H1 (cell line): ENCODE data around the gene KLHDC7B. TPM values are rescaled to one million over a fixed set of nuclear protein-coding genes. Genes with fewer than 3 reads are reported as not detected.

Experiments
- CTCF ChIA-PET: fragments of 300-600 bp; sonication (Branson Sonifier 250); formaldehyde crosslinking; loops from one replicate; lab custom pipeline; 2021; ENCODE audit not compliant: partially characterized antibody; lab: Charles Lee
- POLR2A ChIA-PET: fragments of 300-600 bp; sonication (Branson Sonifier 250); formaldehyde crosslinking; loops from one replicate; lab custom pipeline; 2021; ENCODE audit warnings: inconsistent platforms; ENCODE audit not compliant: partially characterized antibody; lab: Charles Lee
- DNase-seq, 2 experiments: peaks; one replicate each; pipeline versions ENCODE4 v3.0.0 to v3.0.0-alpha.2; 2010 to 2022; ENCODE audit warnings: low spot score in 2 of 2, low read depth in 1 of 2, mixed read lengths in 1 of 2
- FAIRE-seq: peaks from 2 replicates; lab custom pipeline; 2011; peaks lifted over from hg19 to GRCh38; lab: Jason Lieb, UNC
- H2AFZ ChIP-seq: 2 replicates; pipeline ENCODE4 v1.8.1; 2012; ENCODE audit warnings: low read length, inconsistent platforms
- H2AK5ac ChIP-seq: 2 replicates; pipeline ENCODE4 v1.6.1; 2013; ENCODE audit warnings: low read depth, low read length
- H2BK120ac ChIP-seq: replicated peaks from 2 replicates; pipeline ENCODE3; 2013; ENCODE audit warnings: low read depth, low read length, inconsistent platforms
- H2BK12ac ChIP-seq: 2 replicates; pipeline ENCODE4 v1.6.1; 2013; ENCODE audit warnings: low read depth, low read length
- H2BK15ac ChIP-seq: 2 replicates; pipeline ENCODE4 v1.6.1; 2013; ENCODE audit warnings: low read length
- H2BK20ac ChIP-seq: 2 replicates; pipeline ENCODE4 v1.6.1; 2013; ENCODE audit warnings: low read length
- H2BK5ac ChIP-seq: 2 replicates; pipeline ENCODE4 v1.6.1; 2013; ENCODE audit warnings: low read depth, low read length
- H3K14ac ChIP-seq: 2 replicates; pipeline ENCODE4 v1.6.1; 2013; ENCODE audit warnings: inconsistent platforms; ENCODE audit not compliant: insufficient read length
- H3K18ac ChIP-seq: 2 replicates; pipeline ENCODE4 v1.6.1; 2013; ENCODE audit warnings: low read length; ENCODE audit errors: extremely low read depth
- H3K23ac ChIP-seq: 2 replicates; pipeline ENCODE4 v1.6.1; 2013; ENCODE audit warnings: inconsistent platforms; ENCODE audit not compliant: insufficient read length
- H3K23me2 ChIP-seq: 2 replicates; pipeline ENCODE4 v1.6.1; 2013; ENCODE audit warnings: low read depth, low read length
- H3K27ac ChIP-seq: 2 replicates; pipeline ENCODE4 v1.6.1; 2011; ENCODE audit warnings: low read depth, low read length, inconsistent platforms
- H3K27me3 ChIP-seq, 4 experiments: replicated peaks in 1 of 4; 1 replicate in 1 of 4; 2 replicates in 3 of 4; pipeline versions ENCODE4 v1.6.1 to v1.8.1; 2011 to 2013; ENCODE audit warnings: low read length in 3 of 4, mild to moderate bottlenecking in 3 of 4, inconsistent platforms in 2 of 4, mixed read lengths in 2 of 4, moderate library complexity in 1 of 4; ENCODE audit not compliant: control insufficient read depth in 3 of 4, insufficient read depth in 3 of 4; ENCODE audit errors: extremely low read depth in 1 of 4
- H3K36me3 ChIP-seq, 4 experiments: 2 replicates each; pipeline versions ENCODE4 v1.6.1 to v1.8.1; 2011 to 2013; ENCODE audit warnings: mild to moderate bottlenecking in 4 of 4, low read length in 3 of 4, moderate library complexity in 2 of 4, control low read depth in 1 of 4, inconsistent platforms in 1 of 4; ENCODE audit not compliant: insufficient read depth in 4 of 4, control insufficient read depth in 2 of 4
- H3K4ac ChIP-seq: replicated peaks from 2 replicates; pipeline ENCODE3; 2013; ENCODE audit warnings: low read length, low read depth, mixed read lengths, inconsistent platforms; ENCODE audit not compliant: insufficient read length
- H3K4me1 ChIP-seq, 4 experiments: replicated peaks in 1 of 4; 1 replicate in 1 of 4; 2 replicates in 3 of 4; pipeline versions ENCODE4 v1.6.1 to v1.8.1; 2011 to 2013; ENCODE audit warnings: low read length in 3 of 4, inconsistent platforms in 2 of 4, mixed read lengths in 1 of 4; ENCODE audit not compliant: insufficient read depth in 4 of 4, control insufficient read depth in 3 of 4
- H3K4me2 ChIP-seq, 2 experiments: 2 replicates each; pipeline versions ENCODE4 v1.6.1 to v1.8.1; 2011 to 2013; ENCODE audit warnings: low read depth in 2 of 2, low read length in 2 of 2, control low read depth in 1 of 2, inconsistent platforms in 1 of 2, mild to moderate bottlenecking in 1 of 2; ENCODE audit not compliant: insufficient read depth in 1 of 2
- H3K4me3 ChIP-seq, 4 experiments: fragments of 200-600, 300-600 bp in 1 of 4; sonication (generic), shearing (Covaris generic), sonication (Bioruptor Twin) in 1 of 4; 2 replicates each; pipeline versions ENCODE4 v1.5.1 to v1.8.1; 2011 to 2016; ENCODE audit warnings: low read length in 4 of 4, low read depth in 3 of 4, control low read depth in 2 of 4, inconsistent platforms in 2 of 4, mild to moderate bottlenecking in 2 of 4, mixed read lengths in 1 of 4, moderate library complexity in 1 of 4; ENCODE audit not compliant: insufficient read depth in 2 of 4; ENCODE audit errors: extremely low read depth in 1 of 4
- H3K56ac ChIP-seq: replicated peaks from 2 replicates; pipeline ENCODE3; 2013; ENCODE audit warnings: low read depth, mild to moderate bottlenecking, mixed read lengths, low read length, inconsistent platforms; ENCODE audit not compliant: insufficient read length
- H3K79me1 ChIP-seq: 2 replicates; pipeline ENCODE4 v1.6.1; 2013; ENCODE audit warnings: low read depth, low read length, control low read depth
- H3K79me2 ChIP-seq, 2 experiments: 2 replicates each; pipeline versions ENCODE4 v1.6.1 to v1.8.1; 2012 to 2013; ENCODE audit warnings: low read length in 2 of 2, mild to moderate bottlenecking in 2 of 2, inconsistent platforms in 1 of 2; ENCODE audit not compliant: insufficient read depth in 2 of 2, control insufficient read depth in 1 of 2
- H3K9ac ChIP-seq, 4 experiments: replicated peaks in 1 of 4; 1 replicate in 1 of 4; 2 replicates in 3 of 4; pipeline versions ENCODE4 v1.6.1 to v1.8.1; 2011 to 2013; ENCODE audit warnings: low read depth in 3 of 4, low read length in 3 of 4, control low read depth in 2 of 4, mild to moderate bottlenecking in 2 of 4, moderate library complexity in 2 of 4, inconsistent platforms in 1 of 4; ENCODE audit errors: extremely low read depth in 1 of 4
- H3K9me3 ChIP-seq, 2 experiments: 2 replicates each; pipeline versions ENCODE4 v1.6.1 to v1.8.1; 2012 to 2013; ENCODE audit warnings: mild to moderate bottlenecking in 2 of 2, moderate library complexity in 2 of 2, control low read depth in 1 of 2, inconsistent platforms in 1 of 2, low read depth in 1 of 2, low read length in 1 of 2, mixed read lengths in 1 of 2; ENCODE audit not compliant: insufficient read depth in 2 of 2
- H4K20me1 ChIP-seq, 2 experiments: replicated peaks in 1 of 2; 2 replicates each; pipeline versions ENCODE3 to v1.8.1; 2011 to 2013; ENCODE audit warnings: inconsistent platforms in 2 of 2, low read length in 2 of 2, mild to moderate bottlenecking in 1 of 2; ENCODE audit not compliant: insufficient read depth in 2 of 2, control insufficient read depth in 1 of 2
- H4K5ac ChIP-seq: 2 replicates; pipeline ENCODE4 v1.6.1; 2013; ENCODE audit warnings: low read length, low read depth, mixed read lengths, inconsistent platforms; ENCODE audit not compliant: insufficient read length
- H4K8ac ChIP-seq: 2 replicates; pipeline ENCODE4 v1.8.0; 2013; ENCODE audit warnings: mild to moderate bottlenecking, moderate library complexity, low read length, inconsistent platforms; ENCODE audit not compliant: insufficient read depth; ENCODE audit errors: extremely low read depth
- H4K91ac ChIP-seq: replicated peaks from 2 replicates; pipeline ENCODE3; 2013; ENCODE audit warnings: low read length, mixed read lengths, inconsistent platforms; ENCODE audit not compliant: insufficient read length
- CEBPB ChIP-seq: IDR thresholded peaks from 2 replicates; pipeline ENCODE4 v1.6.1; 2012; ENCODE audit warnings: low read depth, low read length
- GABPA ChIP-seq: IDR thresholded peaks from 2 replicates; pipeline ENCODE4 v1.6.1; 2011; ENCODE audit warnings: mild to moderate bottlenecking, low read length, moderate library complexity, borderline replicate concordance; ENCODE audit not compliant: insufficient read depth
- KDM4A ChIP-seq: IDR thresholded peaks from one replicate; pipeline ENCODE4 v1.7.1; 2012; ENCODE audit warnings: low read depth, mild to moderate bottlenecking, moderate library complexity, low read length, inconsistent platforms; ENCODE audit not compliant: severe bottlenecking
- NRF1 ChIP-seq: IDR thresholded peaks from 2 replicates; pipeline ENCODE4 v1.6.1; 2011; ENCODE audit warnings: mild to moderate bottlenecking, low read depth, low read length, improper control_type of control experiment
- POU5F1 ChIP-seq: IDR thresholded peaks from 2 replicates; pipeline ENCODE4 v1.6.1; 2011; ENCODE audit warnings: low read depth, mild to moderate bottlenecking, low read length, moderate library complexity
- RBBP5 ChIP-seq: IDR thresholded peaks from 2 replicates; pipeline ENCODE4 v1.7.1; 2012; ENCODE audit warnings: low read depth, mild to moderate bottlenecking, inconsistent platforms, low read length, moderate library complexity, borderline replicate concordance
- SP1 ChIP-seq: IDR thresholded peaks from 2 replicates; pipeline ENCODE4 v1.6.1; 2011; ENCODE audit warnings: low read depth, low read length
- WGBS, 2 experiments: shearing (Covaris generic) in 1 of 2; methylation state at CpG; one replicate each; pipeline versions ENCODE4 v1.1.6 to v1.1.7; 2013 to 2015; ENCODE audit warnings: low lambda C conversion rate in 2 of 2, mixed read lengths in 2 of 2, inconsistent platforms in 1 of 2, low coverage in 1 of 2, missing lambda C conversion rate in 1 of 2; ENCODE audit not compliant: insufficient replicate concordance in 2 of 2, insufficient coverage in 1 of 2, insufficient read length in 1 of 2; ENCODE audit errors: extremely low coverage in 1 of 2, missing lambda C conversion rate in 1 of 2; 5-methylcytosine and 5-hydroxymethylcytosine counted together
- polyA plus RNA-seq, 7 experiments: library from polyadenylated mRNA; depleted of rRNA in 3 of 7; stranded (reverse) in 5 of 7; unstranded in 2 of 7; fragments of >200 nt in 5 of 7; fragments of 200-250 nt in 2 of 7; gene quantifications; 1 replicate in 5 of 7; 2 replicates in 1 of 7; 4 replicates in 1 of 7; pipeline versions ENCODE4 v1.2.1 to v1.2.3, GENCODE V29; 2011 to 2013; ENCODE audit warnings: missing spikeins in 2 of 7, mixed read lengths in 2 of 7
- total RNA-seq: library from RNA; stranded (reverse); fragmentation: NEBNext Ultra II Directional; extraction: Animal tissue kit (Norgen Biotek cat#: 25700); gene quantifications from 2 replicates; pipeline ENCODE4 v1.2.1, GENCODE V29; 2021
- TF ChIP-seq, protein P1 (sequence below): IDR thresholded peaks from 2 replicates; pipeline ENCODE4 v1.6.1; 2011; ENCODE audit warnings: low read depth, mild to moderate bottlenecking, low read length; ENCODE audit not compliant: insufficient read depth

The KLHDC7B gene
- total and polyA plus RNA-seq, 2 of the 8 experiments (the other 6 are each of a cell fraction or from before 2014, with no cell fraction given), result not detected

GRCh38 chr22:50544746-50545253, 899 bp upstream of the KLHDC7B start:
- Histone ChIP-seq H4K91ac (no peak overlapping the region), H3K23ac (no peak overlapping the region), H3K14ac (no peak overlapping the region), H3K9ac (no peak overlapping the region), H4K5ac (no peak overlapping the region), H3K56ac (no peak overlapping the region), H2BK20ac (0 out of 2 replicates have a peak overlapping the region, but pooled peaks have one; percentile 61), H3K18ac (no peak overlapping the region), H2BK12ac (peak overlapping the region; percentile 17; the same call in 1 of the 2 replicates), H3K4ac (no peak overlapping the region), H2AFZ (no peak overlapping the region), H4K8ac (no peak overlapping the region), H3K4me3 (peak overlapping the region in 2 of 4 experiments; percentile 14 to 35; a peak in 2 of 8 replicates), H2AK5ac (no peak overlapping the region), H3K9me3 (no peaks in the 10 kb centered on the region), H3K27ac (no peak overlapping the region), H2BK15ac (peak overlapping the region; percentile 31; the same call in 1 of the 2 replicates), H3K36me3 (no peaks in the 10 kb centered on the region), H3K27me3 (peaks cover 0 to 13% (median 6%) of the 10 kb centered on the region in 4 experiments; a peak in 5 of 7 replicates), H2BK5ac (no peak overlapping the region), H3K79me1 (no peaks in the 10 kb centered on the region), H3K79me2 (no peaks in the 10 kb centered on the region), H3K4me2 (peak overlapping the region; percentile 13 to 41; a peak in 2 of 4 replicates), H3K23me2 (no peaks in the 10 kb centered on the region), H2BK120ac (no peak overlapping the region), H4K20me1 (no peaks in the 10 kb centered on the region), H3K4me1 (peaks cover 0 to 5% (median 1%) of the 10 kb centered on the region in 4 experiments; a peak in 2 of 7 replicates)
- DNase-seq (no peak), FAIRE-seq (no peak)
- ChIA-PET CTCF (interaction anchor here (1.0 to 1.5 kb wide), 5 partner anchors 9 to 47 kb away, joined by 3 to 9 read pairs (median 3); partner anchors contain the start of genes SCO2 and SYCE3), POLR2A (no interaction called here)
- TF ChIP-seq NRF1 (no peak), SP1 (no peak), CEBPB (no peak), RBBP5 (no peak), KDM4A (no peak), GABPA (no peak), POU5F1 (no peak)
- TF ChIP-seq, protein P1, sequence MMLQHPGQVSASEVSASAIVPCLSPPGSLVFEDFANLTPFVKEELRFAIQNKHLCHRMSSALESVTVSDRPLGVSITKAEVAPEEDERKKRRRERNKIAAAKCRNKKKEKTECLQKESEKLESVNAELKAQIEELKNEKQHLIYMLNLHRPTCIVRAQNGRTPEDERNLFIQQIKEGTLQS, result no peak
- 85% methylated on average over 5 of the region's 5 CpGs; no CpG with 5 or more reads in 1 of the 2 experiments for WGBS, 2 experiments
